ENCODE data around the gene TUBA4A. TPM values are rescaled to one million over a fixed set of nuclear protein-coding genes. Genes with fewer than 3 reads are reported as not detected.
A peak's percentile ranks its signal among the peaks of the same experiment; 100 is the strongest.

Gene TUBA4A
- total and polyA plus RNA-seq, 2 of the 8 experiments (the other 6 are each of a cell fraction or from before 2014, with no cell fraction given): 67.3 to 172 TPM

GRCh38 chr2:219279151-219279915 is 25.6 kb upstream of the TUBA4A start, which contains the start of gene DNAJB2 (continued):
- TF ChIP-seq EGR1 (IDR thresholded peaks at IDR 0.05; ENCODE audit: borderline replicate concordance, low read depth, low read length): no peak
- no peak for TF ChIP-seq BACH1 (IDR thresholded peaks at IDR 0.05; ENCODE audit: low read length)
- no peak for TF ChIP-seq CHD1 (IDR thresholded peaks at IDR 0.05; ENCODE audit: low read depth, low read length)
- no peak for TF ChIP-seq KDM1A (IDR thresholded peaks at IDR 0.05; ENCODE audit: borderline replicate concordance, low read length)
- TF ChIP-seq POLR2AphosphoS5 (IDR thresholded peaks at IDR 0.05; ENCODE audit: low read depth, low read length): no peak
- no peak for TF ChIP-seq SRF (IDR thresholded peaks at IDR 0.05; ENCODE audit: low read depth, low read length)
- 0 out of 3 replicates have a peak, but pooled peaks of 1 of the 2 experiments have one; percentile 31 for TF ChIP-seq POLR2A (IDR thresholded peaks at IDR 0.05; ENCODE audit: control extremely low read depth in 1 of 2, low read depth in 2 of 2, low read length in 2 of 2)
- no peak for TF ChIP-seq SIRT6 (IDR thresholded peaks at IDR 0.05; ENCODE audit: low read length)
- no peak; the same call in 1 of the 2 replicates for TF ChIP-seq JUN (IDR thresholded peaks at IDR 0.05; ENCODE audit: low read depth, low read length)
- TF ChIP-seq SIX5 (IDR thresholded peaks at IDR 0.05; ENCODE audit: low read depth, low read length): no peak
- TF ChIP-seq TAF1 (IDR thresholded peaks at IDR 0.05; ENCODE audit: low read depth, low read length): 0 out of 2 replicates have a peak, but pooled peaks have one; percentile 63
- TF ChIP-seq RNF2 (IDR thresholded peaks at IDR 0.05; ENCODE audit: borderline replicate concordance, low read depth, low read length, missing control alignments, poor library complexity, severe bottlenecking): no peak
- TF ChIP-seq RAD21 (IDR thresholded peaks at IDR 0.05 in 1 of 2, conservative IDR thresholded peaks at IDR 0.05 in 1 of 2; ENCODE audit: low read depth in 2 of 2, low read length in 2 of 2): no peak; a peak in 1 of 4 replicates
- peak; percentile 34; the same call in 1 of the 2 replicates for TF ChIP-seq JUND (IDR thresholded peaks at IDR 0.05; ENCODE audit: low read length)
- TF ChIP-seq SUZ12 (IDR thresholded peaks at IDR 0.05; ENCODE audit: low read length): no peak
- TF ChIP-seq ZNF274 (IDR thresholded peaks at IDR 0.05; ENCODE audit: borderline replicate concordance, extremely low read depth, low read length): no peak
- no peak for TF ChIP-seq CBX8 (IDR thresholded peaks at IDR 0.05; ENCODE audit: borderline replicate concordance, low read depth, low read length)
- TF ChIP-seq ASH2L (IDR thresholded peaks at IDR 0.05; ENCODE audit: low read length): no peak
- no peak for TF ChIP-seq CTBP2 (IDR thresholded peaks at IDR 0.05; ENCODE audit: borderline replicate concordance, insufficient read depth, insufficient read length, low read length)
- peak; percentile 60 for TF ChIP-seq PHF8 (conservative IDR thresholded peaks at IDR 0.05; ENCODE audit: low read depth, low read length)
- no peak for TF ChIP-seq KDM5A (IDR thresholded peaks at IDR 0.05; ENCODE audit: low read length)
- TF ChIP-seq SP1 (IDR thresholded peaks at IDR 0.05; ENCODE audit: low read depth, low read length): peak; percentile 78; the same call in 1 of the 2 replicates
- TF ChIP-seq MAX (IDR thresholded peaks at IDR 0.05): peak; percentile 73
- TF ChIP-seq TBP (IDR thresholded peaks at IDR 0.05; ENCODE audit: low read depth, low read length): peak; percentile 50
- no peak for TF ChIP-seq SP4 (IDR thresholded peaks at IDR 0.05; ENCODE audit: low read length)
- no peak for TF ChIP-seq RFX5 (IDR thresholded peaks at IDR 0.05; ENCODE audit: borderline replicate concordance, low read depth, low read length)

All from H1 (cell line).